Measurements from ENCODE around the gene PIP5K1B.
A peak's percentile ranks its signal among the peaks of the same experiment; 100 is the strongest.
"Not testable (repeated sequence)": the region's sequence is repeated elsewhere in the genome, so short reads cannot be mapped to it uniquely, and the experiment has no call there.

PIP5K1B gene

GRCh38 chr9:68704814-68705530 is at the start of gene PIP5K1B:
Gene PIP5K1B, plus strand, starts transcription at chr9:68705240. Its CDS starts 117,375 bp downstream, at chr9:68822615.
- DNase-seq = peak in 31 of 56 donors; percentile 8 to 74 (median 42)

DNA sequence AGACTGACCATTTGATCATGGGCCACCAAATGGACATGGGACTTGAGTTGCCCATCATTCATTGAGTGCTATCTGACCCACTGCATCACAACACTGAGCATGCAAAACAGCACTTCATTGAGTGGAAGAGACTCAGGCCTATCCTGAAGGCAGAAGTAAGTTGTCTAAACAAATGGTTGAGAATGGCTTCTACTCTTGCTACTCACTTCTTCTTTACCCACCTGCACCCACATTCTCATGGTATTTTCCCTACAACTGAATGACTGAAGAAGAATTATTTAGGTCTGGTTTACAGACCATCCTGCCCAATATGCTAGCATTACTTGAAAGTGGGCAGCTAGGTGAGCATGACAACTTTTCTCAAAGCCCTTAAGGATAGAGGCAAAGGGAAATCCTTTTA is 41.0 kb upstream of the PIP5K1B start:
- no peak for DNase-seq

DNA sequence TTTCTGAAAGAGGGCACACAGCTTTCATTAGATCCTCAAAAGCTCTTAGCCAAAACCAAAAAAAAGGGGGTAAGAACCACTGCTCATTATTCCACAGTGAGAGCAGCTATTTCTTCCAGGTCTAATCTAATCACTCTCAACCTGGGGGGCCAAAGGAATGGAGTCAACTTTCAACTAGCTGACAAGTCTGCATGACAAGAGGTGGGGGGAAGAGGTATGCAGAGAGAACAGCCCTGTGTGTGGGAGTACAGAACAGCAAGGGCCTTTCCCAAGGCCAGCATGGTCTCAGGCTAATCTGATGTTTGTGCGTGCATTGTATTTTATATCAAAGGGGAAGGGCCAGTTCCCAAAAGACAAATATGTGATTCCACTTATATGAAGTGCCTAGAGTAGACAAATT is 36.9 kb upstream of the PIP5K1B start:
- DNase-seq = no peak

DNA sequence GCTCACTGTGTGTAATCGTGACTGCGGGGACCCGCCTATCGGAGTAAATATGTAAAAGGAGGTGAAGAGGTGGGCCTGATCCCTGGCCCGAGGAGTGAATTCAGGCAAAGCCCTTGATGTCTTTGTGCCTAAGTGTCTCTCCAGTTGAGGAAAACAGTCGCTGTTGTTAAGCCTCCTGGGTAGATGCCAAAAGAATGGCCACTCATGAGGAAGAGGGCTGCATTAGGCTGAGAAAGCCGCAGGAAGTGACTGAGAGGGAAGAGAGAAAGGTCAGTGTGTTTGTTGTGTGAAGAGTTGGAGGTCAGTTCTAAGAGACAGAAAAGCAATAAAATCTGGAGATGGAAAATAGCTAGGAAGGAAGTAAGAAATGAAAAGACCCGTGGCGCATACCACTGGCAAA is 35.8 kb upstream of the PIP5K1B start:
- DNase-seq = no peak

DNA sequence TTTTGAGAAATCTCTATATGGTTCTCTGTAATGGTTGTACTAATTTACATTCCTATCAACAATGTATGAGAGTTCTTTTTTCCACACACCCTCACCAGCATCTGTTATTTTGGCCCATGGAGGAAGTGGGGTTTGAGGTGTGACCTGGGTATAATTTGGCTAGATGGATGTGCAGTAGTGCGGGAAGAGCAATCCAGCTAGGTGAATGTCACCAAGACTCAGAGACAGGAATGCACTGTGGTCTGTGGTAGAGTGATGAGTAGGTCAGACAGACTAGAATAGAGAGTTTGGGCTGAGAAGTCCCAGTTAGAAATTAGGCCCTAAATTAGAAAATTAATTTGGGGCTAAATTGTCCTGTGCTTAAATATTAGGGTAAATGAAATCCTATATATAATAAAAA is 32.8 kb upstream of the PIP5K1B start:
- DNase-seq = no peak

GRCh38 chr9:68672625-68673024 is 32.4 kb upstream of the PIP5K1B start:
- no peak for DNase-seq

GRCh38 chr9:68678430-68678829 is 26.6 kb upstream of the PIP5K1B start:
- DNase-seq = no peak

GRCh38 chr9:68683433-68683832 is 21.6 kb upstream of the PIP5K1B start:
- DNase-seq = no peak

DNA sequence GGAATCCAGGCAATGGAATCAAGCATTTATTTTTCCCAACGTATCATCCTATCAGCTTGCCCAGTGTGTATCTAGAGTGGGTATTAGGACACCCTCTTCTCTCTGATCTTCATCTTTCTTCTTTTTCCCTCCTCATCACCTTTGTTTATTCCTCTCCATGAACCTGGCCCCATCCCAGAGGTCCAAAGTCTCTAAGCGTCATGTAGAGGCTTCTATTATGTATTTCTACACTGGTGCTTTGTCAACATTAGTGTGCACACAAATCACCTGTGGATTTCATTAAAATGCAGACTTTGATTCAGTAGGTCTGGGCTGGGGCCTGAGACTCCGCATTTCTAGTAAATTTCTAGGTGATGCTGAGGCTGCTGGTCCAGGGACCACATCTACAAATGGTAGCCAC is 19.8 kb upstream of the PIP5K1B start:
- no peak for DNase-seq

DNA sequence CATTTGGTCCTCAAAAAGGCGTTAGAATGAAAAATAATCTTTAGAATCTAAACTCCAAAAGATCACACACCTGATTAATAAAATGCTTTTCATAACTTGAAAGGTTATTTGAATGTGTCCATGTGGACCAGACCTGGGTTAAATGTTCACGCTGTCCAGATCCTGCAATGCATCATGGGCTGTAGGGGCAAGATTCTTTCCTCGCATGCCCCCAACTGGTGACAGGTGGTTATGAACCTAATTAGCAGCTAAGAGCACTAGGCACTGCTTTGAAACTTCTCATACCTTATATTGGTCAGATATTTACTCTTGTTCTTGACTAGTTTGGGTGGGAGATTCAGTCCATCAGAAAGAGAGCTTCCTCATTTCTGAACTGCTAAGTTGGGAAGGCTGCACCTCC is 19.3 kb upstream of the PIP5K1B start:
- DNase-seq = no peak

DNA sequence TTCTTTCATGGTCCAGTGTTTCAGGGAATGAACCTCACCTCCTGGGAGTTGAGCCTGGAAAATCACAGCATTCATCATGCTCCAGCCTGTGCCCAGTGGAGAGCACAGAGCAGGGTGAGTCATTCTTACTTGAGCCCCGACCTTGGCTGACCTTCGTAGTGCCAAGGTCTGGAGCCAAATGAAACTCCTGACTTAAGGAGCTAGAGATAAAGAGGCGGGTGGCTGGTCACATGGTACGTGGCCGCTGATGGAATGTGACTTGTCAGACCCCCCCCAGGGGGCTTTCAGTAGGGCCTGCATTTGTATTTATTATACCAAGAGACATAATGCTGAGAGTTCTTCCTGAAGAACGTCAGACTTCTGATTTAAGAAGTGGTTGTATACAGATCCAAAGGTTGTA is 15.0 kb upstream of the PIP5K1B start:
- no peak for DNase-seq

- DNase-seq = no peak
Measured at GRCh38 chr9:68692519-68692918, 12.5 kb upstream of the PIP5K1B start.

- no peak for DNase-seq
Measured at GRCh38 chr9:68694125-68694524, 10.9 kb upstream of the PIP5K1B start.

DNA sequence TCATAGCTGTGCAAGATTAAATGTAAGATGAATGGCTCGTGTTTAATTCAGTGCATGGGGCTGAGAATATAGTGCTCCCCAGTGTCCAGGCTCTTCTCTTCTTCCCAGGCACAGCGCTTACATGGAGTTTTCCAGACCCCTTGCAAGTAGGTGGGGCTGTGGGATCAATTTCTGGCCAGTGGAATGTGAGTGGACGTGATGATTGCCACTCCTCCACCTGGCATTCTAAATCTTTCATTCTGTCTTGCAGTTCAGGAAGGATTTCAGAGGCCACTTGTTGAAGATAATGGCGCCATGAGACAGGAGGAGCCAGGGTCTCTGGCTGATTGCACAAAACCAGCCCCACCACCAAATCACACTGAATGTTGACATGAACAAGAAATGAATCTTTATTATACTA is 7.2 kb upstream of the PIP5K1B start:
- no peak for DNase-seq

GRCh38 chr9:68698943-68699509 is 6.0 kb upstream of the PIP5K1B start:
- DNase-seq = no peak

DNA sequence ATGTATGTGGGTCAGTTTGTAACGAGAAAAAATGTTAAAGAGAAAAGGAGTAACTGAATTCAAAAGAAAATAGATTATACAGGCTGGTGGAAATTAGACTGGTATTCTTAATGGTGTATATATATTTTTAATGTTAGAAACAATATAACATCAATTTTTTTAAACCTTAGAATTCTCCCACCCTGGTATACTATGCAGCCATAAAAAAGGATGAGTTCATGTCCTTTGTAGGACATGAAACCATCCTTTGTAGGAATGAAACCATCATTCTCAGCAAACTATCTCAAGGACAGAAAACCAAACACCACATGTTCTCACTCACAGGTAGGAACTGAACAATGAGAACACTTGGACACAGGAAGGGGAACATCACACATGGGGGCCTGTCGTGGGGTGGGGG is 5.4 kb upstream of the PIP5K1B start:
- DNase-seq = not testable (repeated sequence)

DNA sequence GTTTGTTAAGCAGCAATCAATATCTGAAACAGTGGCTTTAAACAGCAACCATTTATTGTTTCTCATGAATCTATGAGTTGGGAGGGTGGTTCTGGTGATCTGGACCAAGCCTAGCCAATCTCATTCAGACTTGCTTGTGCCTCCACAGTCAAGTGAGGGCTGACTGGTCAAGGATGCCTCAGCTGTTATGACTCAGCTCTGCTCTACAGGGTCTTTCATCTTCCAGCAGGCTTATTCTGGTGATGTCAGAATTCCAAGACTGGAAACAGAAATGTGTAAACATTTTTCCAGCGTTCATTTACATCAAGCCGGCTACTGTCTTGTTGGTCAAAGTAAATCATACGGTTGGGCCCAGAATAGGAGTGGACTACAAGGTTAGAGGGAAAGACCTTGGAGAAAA is 2.5 kb upstream of the PIP5K1B start:
- DNase-seq = no peak

- DNase-seq = no peak
Measured at GRCh38 chr9:68703672-68704071, 1.4 kb upstream of the PIP5K1B start.

- peak in 1 of 56 donors; percentile 38 for DNase-seq
Measured at GRCh38 chr9:68704498-68704813, 584 bp upstream of the PIP5K1B start.

GRCh38 chr9:68705531-68706362 is 707 bp downstream of the PIP5K1B start:
- DNase-seq = peak in 13 of 56 donors; percentile 3 to 56 (median 18)

DNA sequence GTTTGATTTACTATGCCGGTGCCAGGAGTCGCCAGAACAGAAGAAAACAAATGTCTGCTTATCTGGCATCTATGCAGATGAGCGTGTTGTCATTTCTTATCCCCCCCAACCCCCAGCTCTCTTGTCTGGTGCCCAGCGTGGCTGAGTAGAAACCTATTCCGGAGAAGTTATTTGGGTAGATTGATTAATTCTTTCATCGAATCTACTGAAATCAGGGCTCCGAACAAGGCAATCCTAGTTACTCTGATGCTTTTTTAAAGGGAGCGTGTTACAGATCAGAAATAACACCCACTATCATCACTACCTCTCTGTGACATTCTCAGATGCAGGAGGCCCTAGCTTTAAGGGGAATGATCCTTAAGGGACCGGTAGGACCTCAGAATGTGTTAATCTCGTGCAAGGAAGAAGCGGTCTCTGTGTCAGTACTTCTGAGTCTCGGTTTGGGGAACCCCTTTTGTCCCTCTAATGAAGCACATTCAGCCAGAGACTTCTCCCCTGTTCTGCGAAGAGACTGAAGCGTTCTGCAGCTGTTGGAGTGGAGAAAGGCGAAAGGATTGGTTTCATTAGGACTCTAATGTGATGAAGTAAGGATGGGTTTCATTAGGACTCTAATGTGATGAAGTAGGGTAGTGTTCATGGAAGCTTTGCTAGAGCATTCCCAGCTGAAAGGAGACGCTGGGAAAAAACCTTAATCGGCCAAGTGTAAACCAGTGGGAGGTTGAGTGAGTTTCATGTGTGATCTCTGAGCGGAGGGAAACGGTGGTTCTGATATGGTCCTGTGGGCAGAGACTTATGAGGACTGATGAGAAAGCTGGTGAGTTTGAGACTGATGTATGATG is 1.5 kb downstream of the PIP5K1B start:
- peak in 2 of 56 donors; percentile 16 to 29 for DNase-seq

Data from nucleus accumbens (tissue), 56 donors.